Measurements from ENCODE around the gene PPP1R36.
"Not testable (repeated sequence)": the region's sequence is repeated elsewhere in the genome, so short reads cannot be mapped to it uniquely, and the experiment has no call there.

The PPP1R36 gene

GRCh38 chr14:64566651-64567122, 16.9 kb downstream of the PPP1R36 start:
- DNase-seq (ENCODE audit: low spot score) = no peak

GRCh38 chr14:64569138-64569631, 19.4 kb downstream of the PPP1R36 start:
- DNase-seq (ENCODE audit: low spot score) = no peak

- DNase-seq (ENCODE audit: low spot score) = not testable (repeated sequence)
These were observed 19.9 kb downstream of the PPP1R36 start for GRCh38 chr14:64569646-64570045.

GRCh38 chr14:64572386-64573104, 22.8 kb downstream of the PPP1R36 start:
- no peak for DNase-seq (ENCODE audit: low spot score)

GRCh38 chr14:64573109-64573508, 23.3 kb downstream of the PPP1R36 start:
- DNase-seq (ENCODE audit: low spot score) = no peak

- no peak for DNase-seq (ENCODE audit: low spot score)
These were observed 24.8 kb downstream of the PPP1R36 start for GRCh38 chr14:64574371-64575107.

GRCh38 chr14:64577211-64577610, 27.4 kb downstream of the PPP1R36 start:
- DNase-seq (ENCODE audit: low spot score) = no peak

- DNase-seq (ENCODE audit: low spot score) = no peak
These were observed 30.7 kb downstream of the PPP1R36 start for GRCh38 chr14:64580467-64580866.

GRCh38 chr14:64581363-64581762, 31.6 kb downstream of the PPP1R36 start:
- no peak for DNase-seq (ENCODE audit: low spot score)

GRCh38 chr14:64581817-64582216, 32.1 kb downstream of the PPP1R36 start:
- no peak for DNase-seq (ENCODE audit: low spot score)

- DNase-seq (ENCODE audit: low spot score) = no peak
These were observed 34.4 kb downstream of the PPP1R36 start for GRCh38 chr14:64584190-64584589.

GRCh38 chr14:64591809-64592208, 42.0 kb downstream of the PPP1R36 start:
- DNase-seq (ENCODE audit: low spot score) = no peak

GRCh38 chr14:64594438-64594837, 44.7 kb downstream of the PPP1R36 start:
- DNase-seq (ENCODE audit: low spot score) = no peak

- DNase-seq (ENCODE audit: low spot score) = no peak
These were observed 48.6 kb downstream of the PPP1R36 start for GRCh38 chr14:64598404-64598803.

GRCh38 chr14:64601571-64601970, 51.8 kb downstream of the PPP1R36 start:
- DNase-seq (ENCODE audit: low spot score) = no peak

- DNase-seq (ENCODE audit: low spot score) = no peak
These were observed 53.1 kb downstream of the PPP1R36 start for GRCh38 chr14:64602826-64603225.

- no peak for DNase-seq (ENCODE audit: low spot score)
These were observed 54.2 kb downstream of the PPP1R36 start for GRCh38 chr14:64604001-64604400.

- no peak for DNase-seq (ENCODE audit: low spot score)
These were observed 55.1 kb downstream of the PPP1R36 start for GRCh38 chr14:64604881-64605280.

- no peak for DNase-seq (ENCODE audit: low spot score)
These were observed 56.3 kb downstream of the PPP1R36 start for GRCh38 chr14:64605926-64606685.

GRCh38 chr14:64610049-64610746, 60.4 kb downstream of the PPP1R36 start:
- no peak for DNase-seq (ENCODE audit: low spot score)

- no peak for DNase-seq (ENCODE audit: low spot score)
These were observed 61.7 kb downstream of the PPP1R36 start for GRCh38 chr14:64611358-64612020.
